ENCODE measurements around the gene FGF18.

DNA sequence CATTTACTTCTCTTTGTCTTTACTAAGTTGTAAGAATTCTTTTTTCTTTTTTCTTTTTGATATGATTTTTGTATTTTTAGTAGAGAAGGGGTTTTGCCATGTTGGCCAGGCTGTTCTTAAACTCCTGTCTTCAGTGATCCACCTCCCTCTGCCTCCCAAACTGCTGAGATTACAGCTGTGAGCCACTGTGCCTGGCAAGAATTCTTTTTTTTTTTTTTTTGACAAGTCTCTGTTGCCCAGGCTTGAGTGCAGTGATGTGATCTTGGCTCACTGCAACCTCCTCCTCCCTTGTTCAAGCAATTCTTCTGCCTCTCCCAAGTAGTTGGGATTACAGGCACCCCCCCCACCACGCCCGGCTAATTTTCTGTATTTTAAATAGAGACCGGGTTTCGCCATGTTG, 21.8 kb upstream of the FGF18 start:
- no peak for TF ChIP-seq POLR2A (IDR thresholded peaks at IDR 0.05)
- TF ChIP-seq, protein P1, sequence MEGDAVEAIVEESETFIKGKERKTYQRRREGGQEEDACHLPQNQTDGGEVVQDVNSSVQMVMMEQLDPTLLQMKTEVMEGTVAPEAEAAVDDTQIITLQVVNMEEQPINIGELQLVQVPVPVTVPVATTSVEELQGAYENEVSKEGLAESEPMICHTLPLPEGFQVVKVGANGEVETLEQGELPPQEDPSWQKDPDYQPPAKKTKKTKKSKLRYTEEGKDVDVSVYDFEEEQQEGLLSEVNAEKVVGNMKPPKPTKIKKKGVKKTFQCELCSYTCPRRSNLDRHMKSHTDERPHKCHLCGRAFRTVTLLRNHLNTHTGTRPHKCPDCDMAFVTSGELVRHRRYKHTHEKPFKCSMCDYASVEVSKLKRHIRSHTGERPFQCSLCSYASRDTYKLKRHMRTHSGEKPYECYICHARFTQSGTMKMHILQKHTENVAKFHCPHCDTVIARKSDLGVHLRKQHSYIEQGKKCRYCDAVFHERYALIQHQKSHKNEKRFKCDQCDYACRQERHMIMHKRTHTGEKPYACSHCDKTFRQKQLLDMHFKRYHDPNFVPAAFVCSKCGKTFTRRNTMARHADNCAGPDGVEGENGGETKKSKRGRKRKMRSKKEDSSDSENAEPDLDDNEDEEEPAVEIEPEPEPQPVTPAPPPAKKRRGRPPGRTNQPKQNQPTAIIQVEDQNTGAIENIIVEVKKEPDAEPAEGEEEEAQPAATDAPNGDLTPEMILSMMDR (IDR thresholded peaks at IDR 0.05), result no peak

Data from heart left ventricle (tissue), 13 donors.